NCI-H748 (cell line): ENCODE measurements around the gene GSN.

Experiments
- DNase-seq: peaks from one replicate; lab custom pipeline; 2025; ENCODE audit not compliant: unreplicated experiment; lab: John Stamatoyannopoulos, UW

Gene GSN

DNA sequence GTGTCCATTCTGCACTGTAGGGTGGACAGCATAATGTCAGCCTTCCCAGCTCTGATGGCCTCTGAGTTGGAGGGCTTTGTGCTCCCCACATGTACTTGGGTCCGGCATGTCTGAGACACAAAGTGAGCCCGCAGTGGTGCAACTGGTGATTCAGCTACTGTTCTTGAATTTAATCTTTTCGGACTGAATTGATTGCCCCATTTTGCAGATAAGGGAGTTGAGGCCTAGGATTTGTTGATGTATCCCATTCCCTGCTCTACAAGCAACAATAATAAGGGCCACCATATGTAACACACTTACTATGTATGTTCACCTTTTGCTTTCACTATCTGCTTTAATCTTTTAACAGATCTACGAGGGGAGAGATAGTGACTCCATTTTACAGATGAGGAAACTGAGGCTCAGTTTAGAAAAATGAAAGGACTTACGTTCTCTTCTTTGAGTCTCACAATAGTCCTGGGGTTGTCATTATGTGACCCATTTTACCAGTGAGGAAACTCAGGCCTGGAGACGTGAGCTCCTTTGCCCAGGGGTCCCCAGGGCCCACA, 4.5 kb downstream of the GSN start:
- DNase-seq = no peak

DNA sequence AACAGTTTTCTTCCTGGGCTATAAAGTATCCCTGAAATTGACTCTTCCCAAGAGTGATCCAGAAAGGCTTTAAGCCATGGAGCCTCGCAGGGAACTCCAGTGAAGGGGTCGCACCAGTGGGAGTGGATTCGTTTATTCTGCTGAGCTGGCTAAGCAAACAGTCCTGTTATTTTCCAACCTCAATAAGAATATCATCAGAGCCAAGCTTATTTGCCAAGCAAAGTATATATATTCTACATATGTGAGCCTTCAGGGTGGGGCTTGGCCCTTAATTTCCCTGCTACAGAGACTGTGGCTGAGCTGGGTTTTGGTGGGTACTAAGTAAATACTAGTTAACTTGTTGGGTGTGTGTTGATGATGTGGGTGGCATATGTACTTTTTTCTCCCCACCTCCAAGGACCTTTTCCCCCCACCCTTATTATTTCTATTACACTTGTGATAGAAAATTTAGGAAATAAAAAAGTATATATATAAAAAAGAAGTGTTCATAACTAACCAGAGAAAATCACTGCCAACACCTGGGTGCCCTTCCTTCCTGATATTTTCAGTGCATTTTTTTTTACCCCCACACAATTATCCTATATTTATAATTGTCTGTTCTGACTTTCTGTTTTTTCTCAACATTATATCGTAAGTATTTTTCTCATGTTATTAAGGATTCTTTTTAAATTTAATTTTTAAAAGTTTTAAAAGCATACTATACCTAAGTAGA, 5.3 kb downstream of the GSN start:
- peak; percentile 17 for DNase-seq

DNA sequence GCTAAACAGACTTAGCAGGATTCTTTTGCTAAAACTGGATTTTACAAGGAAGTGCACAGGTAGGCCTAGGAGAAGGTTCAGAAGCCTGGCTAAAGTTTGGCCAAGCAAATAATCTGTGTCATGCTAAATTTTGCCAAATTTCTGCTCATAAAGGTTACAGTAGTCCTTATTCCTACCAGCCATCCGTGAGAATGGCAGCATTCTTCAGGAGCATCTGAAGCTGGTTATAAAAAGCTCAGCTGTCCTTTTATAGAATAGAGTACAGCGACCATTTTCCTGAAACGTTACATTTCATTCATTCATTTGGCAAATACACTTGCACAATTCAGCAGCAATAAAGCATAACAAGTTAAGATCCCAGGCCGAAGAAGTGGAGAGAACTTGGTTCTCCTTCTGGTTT, 6.9 kb downstream of the GSN start:
- no peak for DNase-seq

DNA sequence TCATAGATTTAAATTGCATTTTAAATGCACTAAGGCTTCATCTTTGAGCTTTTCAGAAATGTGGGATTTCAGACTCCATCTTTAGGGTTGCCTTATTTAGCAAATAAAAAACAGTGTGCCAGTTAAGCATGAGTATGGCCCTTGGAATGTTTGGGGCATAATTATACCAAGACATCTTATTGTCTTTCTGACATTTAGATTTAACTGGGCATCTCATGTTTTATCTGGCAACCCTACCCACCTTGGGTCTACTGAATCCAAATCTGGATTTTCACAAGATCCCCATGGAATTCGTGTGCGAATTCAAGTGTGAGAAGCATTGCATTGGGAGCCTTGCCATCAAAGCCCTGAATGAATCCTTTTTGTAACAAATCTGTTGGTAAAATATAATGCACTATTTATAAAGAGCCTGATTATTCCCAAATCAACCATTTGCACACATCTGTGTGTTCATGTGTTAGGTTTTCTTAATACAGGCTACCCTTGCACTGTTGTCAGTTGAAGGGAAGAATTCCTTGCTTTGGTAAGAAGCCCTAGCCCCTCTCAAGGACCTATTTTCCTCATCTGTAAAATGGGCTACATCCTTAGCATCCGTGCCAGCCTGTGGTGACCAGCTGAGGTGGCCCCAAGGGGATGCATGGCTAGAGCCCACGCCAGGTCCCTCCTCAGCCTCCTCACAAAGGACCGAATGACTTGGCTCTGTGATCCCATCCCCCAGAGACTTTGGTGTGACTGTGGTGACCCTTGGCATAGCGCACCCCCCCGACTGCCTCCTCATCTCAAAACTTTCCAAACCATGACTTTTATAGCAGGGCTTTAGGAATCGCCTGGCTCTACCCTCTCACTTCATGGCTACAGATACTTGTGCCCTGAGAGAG, 8.1 kb downstream of the GSN start:
- DNase-seq = no peak

DNA sequence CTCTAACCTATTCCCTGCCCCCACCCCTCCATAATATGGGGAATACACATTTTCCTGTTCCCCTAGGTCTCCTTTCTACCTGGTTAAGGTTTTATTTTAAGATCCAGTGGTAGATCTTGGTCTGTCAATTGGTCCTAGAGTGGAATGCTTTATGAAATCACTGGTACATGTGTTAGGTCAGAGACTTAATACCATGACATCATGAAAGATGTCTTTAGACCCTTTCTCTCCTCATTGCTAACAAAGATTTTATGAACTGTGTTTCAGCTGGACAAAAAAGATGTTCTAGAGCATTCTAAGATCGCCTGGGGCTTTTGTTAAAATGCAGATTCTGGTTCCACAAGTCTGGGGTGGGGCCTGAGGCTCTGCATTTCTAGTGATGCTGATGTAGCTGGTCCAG, 9.1 kb downstream of the GSN start:
- DNase-seq = no peak

DNA sequence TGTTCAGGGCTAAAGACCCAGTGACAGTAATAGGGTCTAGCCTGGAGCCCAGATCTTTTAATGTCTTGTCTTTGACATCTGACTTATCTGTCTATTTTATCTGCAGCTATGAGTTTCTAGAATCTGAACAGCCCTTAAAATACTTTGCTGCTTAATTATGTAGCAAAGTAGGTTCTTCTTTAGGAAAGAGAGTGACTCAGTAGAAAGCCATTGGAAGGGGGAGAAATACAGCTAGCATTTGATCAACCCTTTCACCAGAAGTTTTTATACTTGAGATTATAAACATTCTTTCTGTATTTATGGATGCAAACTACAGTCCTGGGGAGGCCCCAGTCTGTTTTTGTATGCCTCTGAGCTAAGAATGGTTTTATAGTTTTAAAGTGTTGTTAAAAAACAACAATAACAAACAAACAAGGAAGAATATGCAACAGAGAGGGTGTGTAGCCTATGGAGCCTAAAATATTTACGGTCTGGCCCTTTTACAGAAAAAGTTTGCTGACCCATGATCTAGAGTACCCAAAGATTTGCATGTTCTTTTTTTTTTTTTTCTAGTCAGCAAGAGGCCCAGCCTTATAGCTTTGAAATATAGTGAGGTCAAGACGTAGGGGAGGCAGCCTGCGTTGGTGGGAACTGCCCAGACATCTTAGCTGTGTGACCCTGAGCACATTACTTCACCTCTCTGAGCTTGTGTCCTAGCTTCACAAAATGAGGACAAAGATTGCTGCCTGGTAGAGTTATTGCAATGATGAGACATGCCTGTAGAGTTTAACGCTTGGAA, 9.7 kb downstream of the GSN start:
- no peak for DNase-seq

DNA sequence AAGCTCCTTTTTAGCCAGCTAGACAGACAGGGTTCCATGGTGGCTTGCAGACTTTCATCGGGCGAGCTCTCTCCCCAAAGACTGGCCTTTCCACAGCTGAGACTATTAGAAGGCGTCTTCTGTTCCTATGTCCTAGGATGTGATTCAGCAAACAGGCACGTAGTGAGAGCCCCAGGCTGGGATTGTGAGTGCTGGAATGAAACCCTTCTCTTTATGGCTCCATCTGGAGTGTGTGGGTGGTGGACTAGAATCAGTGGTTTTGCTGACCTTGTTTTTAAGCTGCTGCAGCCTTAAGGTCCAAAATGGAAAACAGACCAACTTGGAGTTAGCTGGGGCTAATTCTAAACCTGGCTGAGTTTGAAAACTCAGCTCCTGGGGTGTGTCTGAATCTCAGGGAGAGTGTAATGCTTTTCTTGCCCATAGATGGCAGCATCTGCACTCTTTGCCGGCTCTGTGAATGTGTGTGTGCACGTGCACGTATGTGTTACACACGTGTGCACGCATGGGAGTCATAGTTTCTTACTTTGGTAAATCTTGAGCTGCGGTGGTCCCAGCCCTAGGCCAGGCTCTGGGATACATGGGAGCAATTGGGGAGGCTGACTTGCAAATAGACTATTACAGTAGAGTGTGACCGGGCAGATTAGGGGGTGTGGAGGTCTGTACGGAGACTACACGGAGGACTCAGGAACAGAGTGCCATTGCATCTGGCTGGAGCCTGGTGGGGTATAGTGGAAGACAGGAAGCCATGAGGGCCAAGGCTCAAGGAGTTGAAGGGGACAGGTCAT, 10.7 kb downstream of the GSN start:
- peak; percentile 53 for DNase-seq

DNA sequence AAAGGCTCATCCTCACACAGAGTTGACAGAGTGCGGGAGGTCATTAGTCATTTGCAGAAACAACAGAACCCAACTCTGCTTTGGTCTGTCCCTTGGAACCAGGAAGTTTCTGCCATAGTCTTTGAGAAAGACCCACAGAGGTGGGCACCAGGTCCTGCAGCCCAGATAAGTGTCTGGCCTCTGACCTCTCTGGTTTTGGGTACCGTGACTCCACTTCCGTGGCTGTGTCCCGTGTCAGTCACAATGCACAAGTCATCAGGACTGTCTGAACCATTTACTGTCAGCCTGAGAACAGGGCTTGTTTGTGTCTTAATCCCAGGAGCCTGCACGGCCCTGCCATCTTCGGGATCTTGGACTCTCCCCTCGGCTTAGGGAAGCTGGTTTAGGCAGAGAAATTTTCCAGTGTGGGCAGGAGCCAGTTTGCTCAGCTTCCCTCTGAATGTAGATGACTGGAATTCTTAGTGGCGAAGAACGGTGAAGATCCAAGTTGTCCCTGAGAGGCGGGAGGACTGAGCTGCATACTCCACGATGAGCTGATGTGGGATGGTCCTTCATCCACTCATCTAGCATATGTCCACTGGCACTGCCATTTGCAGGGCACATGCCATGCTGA, 11.9 kb downstream of the GSN start:
- DNase-seq = no peak

DNA sequence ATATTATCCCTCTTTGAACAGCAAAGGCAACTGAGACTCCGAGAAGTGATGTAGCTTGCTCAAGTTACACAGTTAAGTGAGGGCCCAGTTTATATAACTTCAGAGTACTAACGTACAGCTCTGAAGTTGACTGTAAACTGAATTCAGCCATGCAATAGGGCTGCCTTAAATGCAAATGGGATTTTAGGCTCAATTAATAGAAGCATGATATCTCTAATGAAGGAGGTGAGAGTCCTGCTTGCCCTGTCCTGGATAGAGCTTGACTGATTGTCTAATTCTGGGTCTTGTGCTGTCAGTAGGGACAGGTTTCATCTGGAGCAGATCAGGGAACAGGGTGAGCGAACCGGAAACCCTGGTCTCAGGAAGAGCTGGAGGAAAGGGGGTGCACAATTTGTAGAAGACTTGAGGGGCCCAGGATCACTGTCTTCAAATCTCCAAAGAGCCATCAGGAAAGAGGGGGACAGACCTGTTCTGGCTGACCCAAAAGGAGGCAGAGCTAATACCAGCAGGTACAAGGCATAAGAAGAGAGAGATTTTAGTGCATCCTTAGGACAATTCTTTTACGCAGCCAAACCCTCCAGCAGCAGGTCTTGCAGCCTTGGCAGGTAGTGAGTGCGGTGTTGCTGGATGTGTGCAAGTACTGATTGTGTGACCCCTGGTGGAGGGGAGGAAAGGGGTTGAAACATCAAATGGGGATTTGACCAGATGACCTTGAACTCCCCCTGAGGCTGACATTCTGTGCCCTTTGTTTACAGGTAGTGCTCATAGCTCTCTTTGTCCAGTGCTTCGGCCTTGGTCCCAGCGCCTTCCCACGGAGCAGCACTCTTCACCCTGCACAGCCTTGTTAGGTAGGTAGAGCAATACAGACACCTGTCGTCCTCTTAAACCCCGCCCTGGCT, 13.0 kb downstream of the GSN start:
- DNase-seq = no peak

DNA sequence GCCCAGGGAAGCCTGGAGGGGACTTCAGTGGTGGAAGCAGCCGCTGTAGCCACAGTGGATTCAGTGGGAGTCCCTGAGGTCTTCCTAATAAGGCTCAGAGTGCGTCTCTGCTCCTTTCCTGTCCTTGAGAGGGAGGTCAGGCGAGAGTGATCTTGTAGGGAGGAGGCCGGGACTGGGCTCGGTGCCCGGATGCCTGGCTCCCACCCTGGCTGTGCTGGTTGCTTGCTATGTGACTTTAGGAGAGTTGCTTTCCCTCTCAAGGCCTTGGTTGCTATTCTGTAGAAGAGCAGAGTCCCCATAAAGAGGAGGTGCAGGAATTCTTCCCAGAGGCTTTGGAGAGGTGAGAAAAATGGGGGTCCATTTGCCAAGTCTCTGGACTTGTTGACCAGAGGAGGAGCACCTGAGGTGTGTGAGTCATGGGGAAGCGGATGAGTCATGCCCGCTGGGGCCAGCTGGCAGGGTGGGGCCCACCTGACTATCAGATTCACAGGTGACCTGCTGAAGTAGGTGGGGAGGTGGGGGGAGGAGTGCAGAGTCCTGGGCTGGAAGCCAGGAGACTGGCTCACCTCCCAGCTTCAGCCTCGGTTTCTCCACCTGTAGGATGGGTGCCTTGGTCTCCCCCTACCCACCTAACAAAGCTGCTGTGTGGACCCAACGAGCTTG, 13.8 kb downstream of the GSN start:
- DNase-seq = peak; percentile 72

DNA sequence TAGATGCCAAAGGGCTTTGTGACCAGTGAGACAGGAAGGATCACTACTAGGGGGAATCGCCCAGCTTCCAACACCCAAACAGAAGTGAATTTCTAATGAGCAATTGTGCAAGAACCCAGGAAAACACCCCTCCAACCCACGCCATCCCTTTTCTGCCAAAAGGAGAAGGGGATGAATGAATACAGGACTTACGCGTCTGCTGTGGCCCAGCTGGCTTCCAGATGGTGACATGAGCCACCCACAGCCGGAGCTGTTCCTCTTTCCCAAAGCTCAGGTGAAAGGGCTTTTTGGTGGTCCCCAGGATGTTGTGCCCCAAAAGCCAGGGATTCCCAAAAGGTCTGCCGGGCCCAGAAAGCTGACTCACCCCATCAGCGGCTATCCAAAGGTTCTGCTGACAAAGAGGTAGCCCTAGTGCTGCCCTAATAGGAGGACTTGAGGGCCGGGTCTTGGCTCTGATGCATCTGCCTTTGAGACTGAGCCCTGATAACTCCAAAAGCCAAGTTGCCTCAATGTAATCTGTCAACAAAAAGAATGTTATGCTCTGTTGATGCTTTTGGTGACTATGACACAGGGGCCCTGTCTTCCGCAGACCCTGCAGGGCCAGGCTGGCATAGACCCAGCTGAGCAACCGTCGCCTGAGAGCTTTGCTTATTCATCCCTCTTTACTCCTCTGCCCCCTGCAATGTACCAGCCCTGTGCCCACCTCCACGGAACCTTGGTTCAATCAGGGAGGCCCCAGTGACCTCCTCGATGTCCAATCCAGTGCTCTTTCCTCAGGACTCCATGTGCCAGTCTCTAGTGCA, 14.5 kb downstream of the GSN start:
- no peak for DNase-seq

DNA sequence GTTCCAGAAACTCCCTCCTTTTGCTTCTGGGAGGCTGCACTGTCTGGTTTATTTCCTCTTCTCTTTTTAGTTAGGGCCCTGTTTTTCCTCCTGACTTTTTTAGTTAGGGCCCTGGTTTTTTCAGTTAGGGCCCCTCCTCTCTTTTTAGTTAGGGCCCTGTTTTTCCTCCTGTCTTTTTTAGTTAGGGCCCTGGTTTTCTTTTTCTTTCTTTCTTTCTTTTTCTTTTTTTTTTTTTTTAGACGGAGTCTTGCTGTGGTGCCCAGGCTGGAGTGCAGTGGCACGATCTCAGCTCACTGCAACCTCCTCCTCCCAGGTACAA, 15.1 kb downstream of the GSN start:
- no peak for DNase-seq

DNA sequence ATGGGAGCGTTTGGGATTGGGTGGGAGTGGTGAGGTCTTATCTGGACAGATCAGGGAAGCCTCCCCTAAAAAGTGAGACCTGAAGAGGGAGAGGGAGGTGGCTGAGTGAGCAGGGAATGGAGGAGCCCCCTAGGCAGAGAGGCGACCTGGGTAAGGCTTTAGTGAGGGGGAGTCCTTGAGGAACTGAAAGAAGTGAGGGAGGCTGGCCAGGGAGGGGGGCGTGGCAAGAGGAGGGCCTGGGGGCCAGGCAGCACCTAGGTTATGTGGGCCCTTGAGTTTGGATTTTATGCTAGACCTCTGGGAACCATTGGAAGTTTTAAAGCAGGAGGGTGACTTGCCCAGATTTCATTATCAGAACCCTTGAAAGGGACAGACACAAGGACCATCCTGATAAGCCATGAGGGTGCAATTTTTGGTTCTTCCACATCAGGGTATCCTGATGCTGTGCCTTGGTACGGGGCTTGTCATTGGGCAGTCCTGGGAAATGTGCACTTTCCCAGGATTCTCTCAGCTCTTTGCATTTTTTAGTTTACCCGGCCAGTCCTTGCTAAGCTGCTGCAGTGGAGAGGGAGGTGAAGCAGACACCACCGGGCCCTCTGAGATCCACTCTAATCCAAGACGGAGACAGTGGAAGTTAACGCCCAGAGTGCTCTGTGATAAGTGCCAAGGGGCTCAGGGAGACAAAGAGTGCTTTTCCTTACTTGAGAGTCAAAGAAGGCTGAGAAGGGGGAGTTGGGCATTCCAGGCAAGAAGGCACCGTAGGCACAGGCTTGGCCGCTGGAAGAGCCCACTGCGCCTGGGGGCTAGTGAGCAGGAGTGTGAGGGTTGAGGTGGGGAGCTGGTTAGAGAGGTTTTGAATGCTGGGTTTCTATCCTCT, 16.1 kb downstream of the GSN start:
- no peak for DNase-seq

DNA sequence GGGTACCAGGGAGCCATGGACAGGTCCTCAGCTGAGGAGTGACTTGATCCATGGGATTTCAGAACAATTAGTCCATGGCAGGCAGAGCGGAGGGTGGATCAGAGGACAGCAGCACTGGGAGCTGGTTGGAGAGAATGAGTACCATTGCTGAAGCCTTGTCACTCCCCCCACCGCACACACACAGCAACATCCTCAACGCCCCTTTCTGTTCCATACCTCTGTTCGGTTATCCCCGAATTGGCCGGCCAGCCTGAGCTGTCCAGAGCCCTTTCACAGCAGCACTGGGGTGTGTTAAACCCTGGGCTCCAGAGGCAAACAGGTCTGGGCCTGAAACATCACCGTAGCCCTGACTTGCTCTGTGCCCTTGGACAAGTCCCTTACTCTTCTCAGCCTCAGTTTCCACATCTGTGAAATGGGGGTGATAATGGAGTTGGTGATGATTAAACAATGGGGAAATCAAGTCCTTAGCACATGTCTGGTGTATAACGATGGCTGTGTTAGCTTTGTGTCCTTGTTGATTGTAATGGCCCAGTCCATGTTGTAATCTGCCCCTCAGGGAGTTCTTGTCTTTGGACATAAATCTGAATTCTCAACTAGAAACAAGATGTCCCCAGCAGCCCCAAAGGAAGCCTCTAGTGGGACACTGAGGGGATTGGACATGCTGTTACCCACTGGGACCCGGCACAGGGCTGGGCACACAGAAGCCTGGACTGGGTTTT, 16.9 kb downstream of the GSN start:
- no peak for DNase-seq

DNA sequence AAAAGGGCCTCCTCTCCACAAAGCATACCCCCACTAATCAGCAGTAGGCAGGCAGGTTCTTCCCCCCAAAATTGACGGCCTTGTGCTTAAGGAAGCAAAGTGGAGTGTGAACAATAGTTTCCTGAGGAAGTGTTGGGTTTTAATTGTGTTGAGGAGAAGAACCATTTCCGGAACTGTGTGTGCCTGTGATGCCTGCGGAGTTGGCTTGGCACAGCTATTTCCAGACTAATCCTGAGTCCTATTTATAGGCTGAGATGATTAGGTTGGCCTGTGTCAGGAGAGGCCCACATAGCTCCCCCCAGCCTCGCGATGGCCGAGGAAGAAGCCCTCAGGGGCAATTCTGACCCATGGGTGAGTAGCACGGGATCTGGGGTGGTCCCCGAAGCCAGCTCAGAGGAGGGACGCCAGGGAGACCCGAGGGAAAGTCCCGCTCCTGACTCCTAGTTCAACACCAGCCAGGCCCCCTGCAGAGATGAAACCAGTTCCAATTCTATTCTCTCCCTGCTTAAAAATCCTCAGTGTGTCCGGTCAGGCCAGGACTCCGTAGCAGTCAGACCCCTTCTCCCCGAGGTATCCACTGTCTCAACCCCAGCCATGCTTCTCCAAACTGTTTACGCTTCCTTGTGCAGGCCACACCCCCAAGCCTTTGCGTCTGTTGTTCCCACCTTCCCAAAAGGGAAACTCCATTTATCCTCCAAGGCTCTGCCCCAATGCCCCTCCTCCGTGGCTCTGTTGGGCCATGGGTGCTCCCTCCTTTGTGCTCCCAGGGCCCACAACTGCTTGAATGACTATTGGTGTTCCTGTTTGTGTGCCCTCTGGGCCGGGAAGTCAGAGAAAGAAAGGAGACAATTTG, 18.1 kb downstream of the GSN start:
- DNase-seq = no peak

DNA sequence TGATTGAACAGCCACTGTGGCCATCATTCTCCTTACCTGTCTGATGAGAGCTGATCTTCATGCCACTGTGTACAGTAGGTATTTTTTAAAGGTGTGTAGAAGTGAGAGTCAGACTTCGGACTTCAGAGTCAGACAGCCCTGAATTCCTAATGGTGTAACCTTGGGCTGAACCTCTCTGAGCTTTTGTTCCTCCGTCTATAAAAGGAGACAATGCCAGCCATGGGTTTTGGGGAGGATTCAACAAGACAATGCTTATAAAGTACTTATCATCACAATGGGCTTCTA, 18.7 kb downstream of the GSN start:
- DNase-seq = no peak
